ENCODE results near the gene RBM10.

RBM10 gene

DNA sequence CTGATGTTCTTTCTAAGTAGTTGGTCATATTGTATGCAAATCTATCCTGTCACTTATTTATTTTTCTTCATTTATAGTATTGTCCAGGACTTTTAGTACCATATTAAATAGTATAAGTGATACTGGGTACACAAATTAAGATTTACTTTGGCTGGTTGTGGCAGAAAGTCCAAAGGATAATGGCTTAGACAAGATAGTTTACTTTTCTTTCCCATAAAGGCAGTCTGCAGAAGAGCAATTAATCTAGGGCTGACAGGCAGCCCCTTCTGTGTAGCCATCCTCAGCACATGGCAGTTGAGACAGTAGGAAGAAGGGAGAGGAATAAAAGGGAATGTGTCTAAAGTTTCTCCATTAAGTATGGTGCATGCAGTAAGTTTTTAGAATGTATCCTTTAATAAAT lies 6.4 kb downstream of the RBM10 start:
- no peak for DNase-seq

- no peak for DNase-seq
Measured at GRCh38 chrX:47156611-47157520, 11.8 kb downstream of the RBM10 start.

- DNase-seq = no peak
Measured at GRCh38 chrX:47158131-47158530, 13.1 kb downstream of the RBM10 start.

DNA sequence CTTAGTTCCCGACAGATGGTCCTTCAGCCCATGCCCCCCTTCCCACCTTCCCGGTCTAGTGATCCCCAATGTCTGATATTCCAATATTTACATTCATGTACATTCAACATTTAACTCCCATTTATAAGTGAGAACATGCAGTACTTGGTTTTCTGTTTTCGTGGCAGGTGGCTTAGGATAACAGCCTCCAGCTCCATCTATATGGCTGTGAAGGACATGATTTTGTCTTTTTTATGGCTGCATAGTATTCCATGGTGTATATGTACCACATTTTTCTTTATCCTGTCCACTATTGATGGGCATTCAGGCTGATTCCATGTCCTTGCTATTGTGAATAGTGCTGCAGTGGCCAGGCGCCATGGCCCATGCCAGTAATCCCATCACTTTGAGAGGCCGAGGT lies 13.8 kb downstream of the RBM10 start:
- DNase-seq = no peak

GRCh38 chrX:47160781-47161180 lies 15.8 kb downstream of the RBM10 start:
- DNase-seq = no peak

DNA sequence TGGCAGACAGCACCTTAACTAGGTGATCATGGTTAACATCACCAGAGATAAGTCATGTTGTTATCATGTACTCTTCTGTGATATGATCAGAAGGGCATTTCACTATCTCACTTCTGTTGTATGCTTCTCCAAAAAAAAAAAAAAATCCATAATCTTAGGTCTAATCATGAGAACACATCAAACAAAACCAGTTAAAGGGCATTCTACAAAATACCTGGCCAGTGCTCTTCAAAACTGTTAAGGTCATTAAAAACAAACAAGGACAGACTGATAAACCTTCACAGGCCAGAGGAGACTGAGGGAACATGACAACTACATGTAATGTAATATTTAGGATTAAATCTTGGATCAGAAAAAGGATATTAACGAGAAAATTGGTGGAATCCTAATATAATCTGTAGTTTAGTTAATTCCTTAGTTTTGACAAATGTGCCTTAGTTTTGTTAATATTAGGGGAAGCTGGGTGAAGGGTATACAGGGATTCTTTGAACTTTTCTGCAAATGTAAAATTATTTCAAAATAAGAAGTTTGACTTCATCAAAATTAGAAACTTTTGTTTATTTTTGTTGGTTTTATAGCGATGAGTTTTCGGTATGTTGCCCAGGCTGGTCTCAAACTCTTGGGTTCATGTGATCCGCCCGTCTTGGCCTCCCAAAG lies 18.0 kb downstream of the RBM10 start:
- DNase-seq = no peak

DNA sequence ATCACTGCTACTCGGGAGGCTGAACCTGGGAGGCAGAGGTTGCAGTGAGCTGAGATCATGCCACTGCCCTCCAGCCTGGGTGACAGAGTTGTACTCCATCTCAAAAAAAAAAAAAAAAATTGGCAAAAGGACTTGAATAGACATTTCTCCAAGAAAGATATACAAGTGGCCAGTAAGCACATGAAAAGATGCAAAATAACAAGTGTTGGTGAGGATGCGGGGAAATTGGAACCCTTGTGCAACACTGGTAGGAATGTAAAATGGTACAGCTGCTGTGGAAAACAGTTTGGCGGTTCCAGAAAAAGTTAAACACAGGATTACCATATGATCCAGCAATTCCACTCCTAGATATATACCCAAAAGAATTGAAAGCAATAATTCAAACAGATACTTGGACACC lies 19.4 kb downstream of the RBM10 start:
- no peak for DNase-seq

- no peak for DNase-seq
Measured at GRCh38 chrX:47166126-47166525, 21.1 kb downstream of the RBM10 start.

GRCh38 chrX:47168495-47169073 lies 23.6 kb downstream of the RBM10 start:
- no peak for DNase-seq

DNA sequence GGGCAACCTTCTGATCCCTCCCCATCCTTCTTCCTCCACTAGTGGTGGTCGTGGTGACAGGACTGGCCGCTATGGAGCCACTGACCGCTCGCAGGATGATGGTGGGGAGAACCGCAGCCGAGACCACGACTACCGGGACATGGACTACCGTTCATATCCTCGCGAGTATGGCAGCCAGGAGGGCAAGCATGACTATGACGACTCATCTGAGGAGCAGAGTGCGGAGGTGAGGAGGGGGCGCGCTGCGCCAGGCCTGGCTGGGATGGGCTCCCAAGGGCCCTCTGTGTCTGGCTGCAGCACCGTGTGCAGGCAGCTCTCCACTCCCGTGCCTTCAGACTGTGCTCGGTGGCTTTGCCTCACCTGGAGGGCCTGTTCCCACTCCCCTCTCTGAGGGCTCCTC lies 24.3 kb downstream of the RBM10 start:
- no peak for DNase-seq

- no peak for DNase-seq
Measured at GRCh38 chrX:47169726-47170515, 24.9 kb downstream of the RBM10 start.

DNA sequence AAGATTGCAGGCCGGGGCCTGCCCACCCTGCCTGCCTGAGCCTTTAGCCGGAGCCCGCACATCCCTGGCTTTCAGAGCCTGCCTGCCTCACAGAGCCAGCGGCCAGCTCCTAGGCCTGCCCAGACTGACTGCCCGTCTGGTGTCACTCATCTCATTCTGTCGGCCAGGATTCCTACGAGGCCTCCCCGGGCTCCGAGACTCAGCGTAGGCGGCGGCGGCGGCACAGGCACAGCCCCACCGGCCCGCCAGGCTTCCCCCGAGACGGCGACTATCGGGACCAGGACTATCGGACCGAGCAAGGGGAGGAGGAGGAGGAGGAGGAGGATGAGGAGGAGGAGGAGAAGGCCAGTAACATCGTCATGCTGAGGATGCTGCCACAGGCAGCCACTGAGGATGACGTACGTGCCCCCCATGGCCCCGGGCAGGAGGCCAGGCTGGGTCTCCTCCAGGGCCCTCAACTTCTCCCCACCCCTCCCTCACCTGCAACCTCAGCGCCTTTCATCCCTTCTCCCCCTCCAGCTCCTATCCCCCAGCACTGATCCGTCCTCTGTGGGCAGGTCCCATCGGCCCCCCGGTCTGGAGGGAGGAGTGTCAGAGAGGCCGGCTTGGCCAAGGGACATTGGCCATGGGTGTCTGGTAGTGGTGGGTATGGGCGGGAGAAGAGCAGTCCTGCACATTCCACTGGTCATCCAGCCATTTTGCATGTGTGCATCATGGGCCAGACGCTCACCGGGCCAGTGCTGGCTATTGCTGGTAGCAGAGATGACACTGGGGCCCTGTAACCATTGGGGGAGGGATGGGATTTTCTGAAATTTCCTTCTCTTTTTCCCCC lies 26.1 kb downstream of the RBM10 start:
- no peak for DNase-seq

- no peak for DNase-seq
Measured at GRCh38 chrX:47171996-47172395, 27.0 kb downstream of the RBM10 start.

- no peak for DNase-seq
Measured at GRCh38 chrX:47172549-47172948, 27.5 kb downstream of the RBM10 start.

DNA sequence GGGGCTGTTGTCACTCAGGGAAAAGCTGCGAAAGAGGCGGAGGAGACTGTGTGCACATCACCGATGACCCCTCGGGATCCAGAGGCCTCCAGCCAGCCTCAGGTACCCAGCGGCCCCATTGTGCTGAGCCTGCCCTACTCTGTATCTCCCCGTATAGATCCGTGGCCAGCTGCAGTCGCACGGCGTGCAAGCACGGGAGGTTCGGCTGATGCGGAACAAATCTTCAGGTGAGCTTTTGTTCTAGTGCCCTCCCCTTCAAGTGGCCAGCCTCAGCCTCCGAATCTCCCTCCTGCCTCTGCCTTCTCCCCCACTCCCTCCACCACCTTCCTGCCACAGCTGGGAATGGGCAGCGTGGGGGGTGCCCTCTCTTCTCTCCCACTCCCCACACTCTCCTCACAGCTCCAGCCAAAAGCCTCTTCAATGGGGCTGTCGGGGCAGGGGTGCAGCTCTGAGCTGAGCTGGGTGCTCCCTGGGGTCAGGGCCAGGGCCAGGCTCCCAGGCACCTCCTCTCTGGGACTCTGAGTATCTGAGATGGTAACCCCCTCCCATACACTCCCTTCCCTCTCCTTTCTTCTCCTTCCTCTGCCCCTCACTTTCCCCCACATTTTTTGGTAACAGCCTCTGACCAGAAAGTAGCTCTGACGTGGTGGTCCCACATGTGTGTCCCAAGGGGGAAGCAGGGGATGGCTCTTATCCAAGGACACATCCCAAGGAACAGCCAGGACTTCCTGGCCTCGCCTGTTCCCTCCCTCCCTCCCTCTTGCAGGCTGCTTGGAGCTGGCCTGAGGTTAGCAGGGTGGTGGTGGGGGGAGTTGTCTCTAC lies 28.2 kb downstream of the RBM10 start:
- DNase-seq = no peak

DNA sequence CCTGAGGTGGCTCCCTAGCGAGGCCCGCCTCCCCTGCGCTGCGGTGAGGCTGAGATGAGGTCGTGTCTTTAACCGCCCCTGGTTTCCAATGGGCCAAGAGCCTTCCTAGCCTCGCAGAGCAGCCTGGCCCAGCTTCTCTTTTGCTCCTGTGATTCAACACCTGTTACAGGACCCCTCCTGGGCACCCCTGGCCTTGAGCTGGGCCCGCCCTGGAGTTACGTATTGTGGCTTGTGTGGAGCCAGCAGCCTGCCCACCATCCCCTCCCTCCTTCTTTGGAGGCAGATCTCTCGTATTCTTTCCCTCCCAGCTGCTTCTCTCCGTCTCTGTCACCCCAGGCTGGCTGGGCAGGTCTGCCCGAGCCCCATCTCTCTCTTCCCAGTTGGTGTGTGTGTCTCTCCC lies 29.4 kb downstream of the RBM10 start:
- DNase-seq = no peak

- DNase-seq = no peak
Measured at GRCh38 chrX:47174846-47175587, 30.0 kb downstream of the RBM10 start.

GRCh38 chrX:47175588-47175980 lies 30.6 kb downstream of the RBM10 start:
- no peak for DNase-seq

- no peak for DNase-seq
Measured at GRCh38 chrX:47176101-47176740, 31.2 kb downstream of the RBM10 start.

DNA sequence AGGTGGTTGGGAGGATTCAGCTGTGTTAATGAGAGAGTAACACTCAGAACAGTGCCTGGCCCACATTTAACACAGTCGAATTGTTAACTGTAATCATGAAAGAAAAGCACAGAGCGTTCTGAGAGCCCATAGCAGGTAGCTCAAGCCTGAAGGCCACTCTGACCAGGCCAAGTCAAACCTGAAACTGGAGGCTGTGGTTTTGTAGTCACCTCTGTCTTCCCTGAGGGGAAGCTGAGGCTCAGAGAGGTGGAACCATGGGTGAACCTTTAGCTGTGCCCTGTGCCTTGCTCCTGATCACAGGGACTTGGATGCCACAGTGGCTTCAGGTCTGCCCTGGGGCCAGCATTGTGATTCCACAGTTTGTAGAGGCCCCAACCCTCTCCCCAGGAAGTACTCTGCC lies 32.1 kb downstream of the RBM10 start:
- no peak for DNase-seq
